Measurements from ENCODE around the gene C11orf24. TPM values are rescaled to one million over a fixed set of nuclear protein-coding genes. Genes with fewer than 3 reads are reported as not detected.

The C11orf24 gene
- total RNA-seq, 1 experiment from 2014 or later: 53.7 TPM

DNA sequence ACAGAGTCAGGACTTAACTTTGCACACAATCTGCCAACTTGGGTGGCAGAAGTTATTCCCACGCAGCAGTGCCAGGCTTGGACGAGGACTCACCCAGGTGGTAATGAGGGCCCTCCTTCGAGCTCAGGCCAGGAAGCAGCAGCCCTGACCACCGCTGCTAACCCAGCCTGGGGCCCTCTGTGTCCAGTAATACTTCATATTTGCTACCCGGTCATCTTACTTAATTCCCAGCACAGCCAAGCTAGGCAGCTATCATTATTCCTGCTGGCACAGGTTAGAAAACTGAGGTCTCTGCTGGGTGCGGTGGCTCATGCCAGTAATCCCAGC, 25.2 kb upstream of the C11orf24 start (continued):
- TF ChIP-seq ARID4B (CRISPR knock-in tag; IDR thresholded peaks at IDR 0.05; ENCODE audit: borderline replicate concordance): no peak
- no peak for TF ChIP-seq TEAD4 (CRISPR knock-in tag; IDR thresholded peaks at IDR 0.05)
- no peak for TF ChIP-seq OVOL2 (CRISPR knock-in tag; IDR thresholded peaks at IDR 0.05; ENCODE audit: borderline replicate concordance)
- TF ChIP-seq, protein P1, sequence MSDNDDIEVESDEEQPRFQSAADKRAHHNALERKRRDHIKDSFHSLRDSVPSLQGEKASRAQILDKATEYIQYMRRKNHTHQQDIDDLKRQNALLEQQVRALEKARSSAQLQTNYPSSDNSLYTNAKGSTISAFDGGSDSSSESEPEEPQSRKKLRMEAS (CRISPR knock-in tag; IDR thresholded peaks at IDR 0.05): no peak
- TF ChIP-seq GTF2I (CRISPR knock-in tag; conservative IDR thresholded peaks at IDR 0.05): no peak
- TF ChIP-seq ZNF532 (CRISPR knock-in tag; IDR thresholded peaks at IDR 0.05; ENCODE audit: borderline replicate concordance): no peak
- no peak for TF ChIP-seq ZNF232 (CRISPR knock-in tag; IDR thresholded peaks at IDR 0.05)
- TF ChIP-seq, protein P2, sequence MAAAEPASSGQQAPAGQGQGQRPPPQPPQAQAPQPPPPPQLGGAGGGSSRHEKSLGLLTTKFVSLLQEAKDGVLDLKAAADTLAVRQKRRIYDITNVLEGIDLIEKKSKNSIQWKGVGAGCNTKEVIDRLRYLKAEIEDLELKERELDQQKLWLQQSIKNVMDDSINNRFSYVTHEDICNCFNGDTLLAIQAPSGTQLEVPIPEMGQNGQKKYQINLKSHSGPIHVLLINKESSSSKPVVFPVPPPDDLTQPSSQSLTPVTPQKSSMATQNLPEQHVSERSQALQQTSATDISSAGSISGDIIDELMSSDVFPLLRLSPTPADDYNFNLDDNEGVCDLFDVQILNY (CRISPR knock-in tag; IDR thresholded peaks at IDR 0.05): no peak
- TF ChIP-seq RORB (CRISPR knock-in tag; IDR thresholded peaks at IDR 0.05): no peak
- no peak for TF ChIP-seq SP1 (CRISPR knock-in tag; conservative IDR thresholded peaks at IDR 0.05)
- TF ChIP-seq RELA (CRISPR knock-in tag; IDR thresholded peaks at IDR 0.05; ENCODE audit: borderline replicate concordance): no peak
- no peak for TF ChIP-seq GABPB1 (CRISPR knock-in tag; IDR thresholded peaks at IDR 0.05)

DNA sequence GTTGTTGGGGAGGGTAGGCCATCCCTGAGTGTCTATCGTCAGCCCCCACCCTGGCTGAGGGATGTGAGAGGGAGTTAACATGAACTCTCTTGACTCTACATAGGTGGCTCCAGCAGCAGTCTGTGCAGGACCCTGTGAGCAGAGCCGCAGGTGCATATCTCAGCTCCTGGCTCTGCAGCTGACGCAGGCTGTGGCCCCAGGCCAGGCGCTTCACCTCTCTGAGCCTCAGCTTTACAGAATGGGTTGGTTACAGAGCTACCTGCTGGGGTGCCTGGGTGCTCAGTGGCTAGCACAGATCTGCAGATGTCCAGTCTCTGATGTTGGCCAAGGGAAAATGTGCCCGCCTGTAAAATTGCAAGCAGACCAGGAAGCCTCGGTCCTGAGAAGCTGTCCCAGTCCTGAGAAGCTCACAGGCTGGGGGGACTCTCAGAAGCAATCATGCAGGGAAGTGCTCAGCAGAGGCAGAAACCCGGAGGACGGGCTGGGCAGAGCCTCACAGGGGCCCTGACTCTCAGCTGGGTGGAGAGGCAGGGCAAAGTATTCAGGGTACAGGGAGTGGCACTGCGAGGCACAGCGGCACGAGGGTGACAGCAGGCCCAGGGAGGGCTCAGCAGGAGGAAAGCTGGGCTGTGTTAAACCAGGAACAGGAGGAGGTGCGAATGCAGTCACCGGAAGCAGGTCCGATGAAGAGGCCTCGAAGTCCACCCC, 24.7 kb upstream of the C11orf24 start:
- H3K9me3 Mint-ChIP-seq: no peaks in the 10 kb centered on the region
- peaks cover 2% of the 10 kb centered on the region; the same call in 1 of the 2 replicates for H3K27me3 Mint-ChIP-seq (ENCODE audit: low read depth)
- no peaks in the 10 kb centered on the region for H3K4me1 Mint-ChIP-seq
- ChIA-PET CTCF (interaction anchor here (0.5 to 6.1 kb wide), 9 partner anchors 12 to 134 kb away, joined by 3 to 111 read pairs (median 6); partner anchors contain the start of gene C11orf24), POLR2A (interaction anchor here (0.6 to 1.3 kb wide), 2 partner anchors 25 to 268 kb away, joined by 3 to 5 read pairs; partner anchors contain the start of gene C11orf24)
- no peak overlapping the region for H3K27ac Mint-ChIP-seq
- H3K36me3 Mint-ChIP-seq: no peaks in the 10 kb centered on the region
- ATAC-seq: no peak
- no peak overlapping the region for H3K4me3 Mint-ChIP-seq
- DNase-seq (ENCODE audit: low spot score): no peak
- TF ChIP-seq USF2 (CRISPR knock-in tag; IDR thresholded peaks at IDR 0.05): no peak
- TF ChIP-seq ZNF423 (CRISPR knock-in tag; IDR thresholded peaks at IDR 0.05): no peak
- no peak for TF ChIP-seq HMGXB4 (CRISPR knock-in tag; IDR thresholded peaks at IDR 0.05)
- no peak for TF ChIP-seq EMX1 (CRISPR knock-in tag; IDR thresholded peaks at IDR 0.05)
- TF ChIP-seq, protein P3, sequence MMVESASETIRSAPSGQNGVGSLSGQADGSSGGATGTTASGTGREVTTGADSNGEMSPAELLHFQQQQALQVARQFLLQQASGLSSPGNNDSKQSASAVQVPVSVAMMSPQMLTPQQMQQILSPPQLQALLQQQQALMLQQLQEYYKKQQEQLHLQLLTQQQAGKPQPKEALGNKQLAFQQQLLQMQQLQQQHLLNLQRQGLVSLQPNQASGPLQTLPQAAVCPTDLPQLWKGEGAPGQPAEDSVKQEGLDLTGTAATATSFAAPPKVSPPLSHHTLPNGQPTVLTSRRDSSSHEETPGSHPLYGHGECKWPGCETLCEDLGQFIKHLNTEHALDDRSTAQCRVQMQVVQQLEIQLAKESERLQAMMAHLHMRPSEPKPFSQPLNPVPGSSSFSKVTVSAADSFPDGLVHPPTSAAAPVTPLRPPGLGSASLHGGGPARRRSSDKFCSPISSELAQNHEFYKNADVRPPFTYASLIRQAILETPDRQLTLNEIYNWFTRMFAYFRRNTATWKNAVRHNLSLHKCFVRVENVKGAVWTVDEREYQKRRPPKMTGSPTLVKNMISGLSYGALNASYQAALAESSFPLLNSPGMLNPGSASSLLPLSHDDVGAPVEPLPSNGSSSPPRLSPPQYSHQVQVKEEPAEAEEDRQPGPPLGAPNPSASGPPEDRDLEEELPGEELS (CRISPR knock-in tag; IDR thresholded peaks at IDR 0.05): no peak
- no peak for TF ChIP-seq ZNF263 (CRISPR knock-in tag; IDR thresholded peaks at IDR 0.05; ENCODE audit: low read depth)
- TF ChIP-seq HMGA2 (CRISPR knock-in tag; IDR thresholded peaks at IDR 0.05): no peak
- TF ChIP-seq ESRRA (CRISPR knock-in tag; IDR thresholded peaks at IDR 0.05; ENCODE audit: borderline replicate concordance): no peak
- TF ChIP-seq GTF2I (CRISPR knock-in tag; conservative IDR thresholded peaks at IDR 0.05): no peak
- TF ChIP-seq ZNF317 (CRISPR knock-in tag; IDR thresholded peaks at IDR 0.05; ENCODE audit: borderline replicate concordance, low read depth): no peak
- no peak for TF ChIP-seq FOXK1 (CRISPR knock-in tag; IDR thresholded peaks at IDR 0.05)

Measured in WTC11 (cell line).